GM12878 (cell line): ENCODE measurements around the gene USP9X. TPM values are rescaled to one million over a fixed set of nuclear protein-coding genes. Genes with fewer than 3 reads are reported as not detected.

Experiments used
- ATAC-seq: fragments of 200-7000 bp; cut with Tn5 transposase; 3 replicates; pipeline ENCODE4 v1.9.1; 2020; ENCODE audit warnings: mild to moderate bottlenecking, moderate library complexity
- BruUV-seq: library from RNA; stranded (reverse); fragments of 400-500 nt; replicated peaks from 2 replicates; lab custom pipeline; 2021; lab: Mats Ljungman, UMichigan
- CTCF ChIA-PET: fragments of 300-600 bp; sonication (Branson Sonifier 250); formaldehyde crosslinking; extraction: SDS; loops from one replicate; lab custom pipeline; 2021; ENCODE audit warnings: inconsistent platforms; lab: Yijun Ruan, JAX
- POLR2A ChIA-PET: fragments of 350-600 bp; formaldehyde crosslinking; extraction: SDS; loops from one replicate; lab custom pipeline; 2021; ENCODE audit warnings: inconsistent platforms; lab: Charles Lee
- RAD21 ChIA-PET: fragments of 300-600 bp; sonication (Branson Sonifier 250); formaldehyde crosslinking; loops from one replicate; lab custom pipeline; 2023; ENCODE audit warnings: antibody characterized with exemption; ENCODE audit not compliant: unreplicated experiment; lab: Charles Lee
- SMC1A ChIA-PET: fragments of 300-600 bp; sonication (Branson Sonifier 250); formaldehyde crosslinking; loops from one replicate; lab custom pipeline; 2023; ENCODE audit not compliant: unreplicated experiment, uncharacterized antibody; lab: Charles Lee
- DNase-seq: peaks from one replicate; pipeline ENCODE4 v3.0.0-alpha.2; 2011; ENCODE audit warnings: low read depth, low spot score
- FAIRE-seq: peaks from 3 replicates; lab custom pipeline; 2011; peaks lifted over from hg19 to GRCh38; lab: Jason Lieb, UNC
- H2AFZ ChIP-seq: 2 replicates; pipeline ENCODE4 v1.6.0; 2011; ENCODE audit warnings: low read depth, low read length, control low read depth; ENCODE audit not compliant: control insufficient read depth
- H3K27ac ChIP-seq: 2 replicates; pipeline ENCODE4 v1.5.1; 2011; ENCODE audit warnings: control low read depth; ENCODE audit not compliant: control insufficient read depth, insufficient read depth
- H3K27me3 ChIP-seq, 2 experiments: replicated peaks in 1 of 2; 2 replicates each; pipeline versions ENCODE4 v1.6.0 to v1.6.1; 2011; ENCODE audit warnings: low read length in 1 of 2; ENCODE audit not compliant: control insufficient read depth in 2 of 2, insufficient read depth in 2 of 2
- H3K36me3 ChIP-seq, 2 experiments: 2 replicates each; pipeline ENCODE4 v1.5.1; 2011; ENCODE audit warnings: low read length in 1 of 2; ENCODE audit not compliant: control insufficient read depth in 2 of 2, insufficient read depth in 2 of 2
- H3K4me1 ChIP-seq: 2 replicates; pipeline ENCODE4 v1.6.1; 2011; ENCODE audit warnings: mild to moderate bottlenecking, low read length, moderate library complexity, mixed read lengths; ENCODE audit not compliant: control insufficient read depth, insufficient read depth
- H3K4me2 ChIP-seq: 2 replicates; pipeline ENCODE4 v1.6.0; 2011; ENCODE audit warnings: control low read depth; ENCODE audit not compliant: control insufficient read depth, insufficient read depth
- H3K4me3 ChIP-seq: fragments of 200-600 bp; sonication (generic); 2 replicates; pipeline ENCODE4 v1.5.1; 2016
- H3K79me2 ChIP-seq: 2 replicates; pipeline ENCODE4 v1.6.0; 2011; ENCODE audit warnings: low read length; ENCODE audit not compliant: control insufficient read depth, insufficient read depth
- H3K9ac ChIP-seq: 2 replicates; pipeline ENCODE4 v1.8.0; 2011; ENCODE audit warnings: low read length, control low read depth, mixed read lengths; ENCODE audit not compliant: control insufficient read depth, insufficient read depth
- H3K9me3 ChIP-seq: replicated peaks from 3 replicates; pipeline ENCODE4 v1.5.1; 2011; ENCODE audit warnings: mild to moderate bottlenecking, low read length; ENCODE audit not compliant: control insufficient read depth, insufficient read depth
- H4K20me1 ChIP-seq: 2 replicates; pipeline ENCODE4 v1.6.0; 2011; ENCODE audit not compliant: control insufficient read depth, insufficient read depth
- CHD1 ChIP-seq: IDR thresholded peaks from 2 replicates; pipeline ENCODE4 v1.6.1; 2012; ENCODE audit warnings: low read depth, low read length, improper control_type of control experiment
- CHD4 ChIP-seq: fragments of 200-600 bp; sonication (generic); IDR thresholded peaks from 2 replicates; pipeline ENCODE4 v1.6.1; 2016; ENCODE audit warnings: mild to moderate bottlenecking
- HDGF ChIP-seq: fragments of 450-650 bp; IDR thresholded peaks from 2 replicates; pipeline ENCODE4 v1.6.1; 2016; ENCODE audit warnings: antibody characterized with exemption
- JUNB ChIP-seq: IDR thresholded peaks from 2 replicates; pipeline ENCODE4 v1.6.1; 2016; ENCODE audit warnings: antibody characterized with exemption, mild to moderate bottlenecking
- MEF2B ChIP-seq: fragments of 450-650 bp; IDR thresholded peaks from 2 replicates; pipeline ENCODE4 v1.6.1; 2018; ENCODE audit warnings: mild to moderate bottlenecking, moderate library complexity; ENCODE audit not compliant: partially characterized antibody, poor library complexity, severe bottlenecking
- NR2C2 ChIP-seq: IDR thresholded peaks from 2 replicates; pipeline ENCODE4 v1.6.1; 2011; ENCODE audit warnings: borderline replicate concordance, low read depth; ENCODE audit not compliant: control insufficient read depth, insufficient read length
- POLR2AphosphoS5 ChIP-seq: IDR thresholded peaks from 2 replicates; pipeline ENCODE4 v1.6.1; 2011; ENCODE audit warnings: mild to moderate bottlenecking, low read length, inconsistent platforms
- RELA ChIP-seq: fragments of 450-650 bp; IDR thresholded peaks from 2 replicates; pipeline ENCODE4 v1.8.0; 2014; ENCODE audit warnings: borderline replicate concordance; ENCODE audit not compliant: partially characterized antibody
- SP1 ChIP-seq: IDR thresholded peaks from one replicate; pipeline ENCODE4 v1.6.1; 2011; ENCODE audit warnings: low read depth, low read length
- STAT3 ChIP-seq: IDR thresholded peaks from 2 replicates; pipeline ENCODE4 v1.6.1; 2011; ENCODE audit warnings: low read depth, low read length, improper control_type of control experiment
- TBL1XR1 ChIP-seq: IDR thresholded peaks from 2 replicates; pipeline ENCODE4 v1.6.1; 2012; ENCODE audit warnings: low read depth, low read length, improper control_type of control experiment
- TCF3 ChIP-seq: IDR thresholded peaks from 2 replicates; pipeline ENCODE4 v1.6.1; 2012; ENCODE audit warnings: low read depth, mild to moderate bottlenecking, low read length, borderline replicate concordance; ENCODE audit not compliant: insufficient read depth
- TCF7 ChIP-seq: IDR thresholded peaks from 2 replicates; pipeline ENCODE4 v1.6.1; 2014; ENCODE audit warnings: antibody characterized with exemption, borderline replicate concordance
- USF1 ChIP-seq: IDR thresholded peaks from 2 replicates; pipeline ENCODE4 v1.6.1; 2011; ENCODE audit warnings: borderline replicate concordance, low read depth, mild to moderate bottlenecking, moderate library complexity, mixed read lengths, low read length; ENCODE audit not compliant: insufficient read depth; ENCODE audit errors: extremely low read length
- WGBS: methylation state at CpG from one replicate; pipeline ENCODE4 v1.1.6; 2016; ENCODE audit warnings: low lambda C conversion rate; ENCODE audit not compliant: insufficient replicate concordance, insufficient coverage; ENCODE audit errors: missing lambda C conversion rate; 5-methylcytosine and 5-hydroxymethylcytosine counted together
- in situ Hi-C: fragments of 300-500 bp; cut with MboI; formaldehyde crosslinking; loops from 9 replicates; pipeline ENCODE4 v1.14.3; 2018; ENCODE audit warnings: mixed read lengths
- intact Hi-C: fragments of 100-400 bp; cut with micrococcal nuclease; formaldehyde crosslinking; loops from one replicate; pipeline ENCODE4 v1.14.2; 2022; ENCODE audit not compliant: unreplicated experiment
- polyA plus RNA-seq, 11 experiments: library from polyadenylated mRNA; depleted of rRNA in 4 of 11; unstranded in 6 of 11; stranded (reverse) in 5 of 11; fragments of >200 nt; fragmentation: Nextera tagmentation in 4 of 11; fragmentation: Illumina TruSeq in 1 of 11; extraction: Ambion mirVana in 4 of 11; extraction: Trizol in 1 of 11; gene quantifications; 1 replicate in 1 of 11; 2 replicates in 10 of 11; pipeline versions ENCODE4 v1.2.1 to v1.2.3, GENCODE V29; 2011 to 2016; ENCODE audit warnings: inconsistent platforms in 2 of 11, missing spikeins in 2 of 11, low read depth in 1 of 11
- total RNA-seq, 4 experiments: library from RNA; depleted of rRNA in 3 of 4; stranded (reverse); fragments of >200 nt in 3 of 4; fragmentation: Illumina TruSeq in 1 of 4; extraction: Trizol in 1 of 4; gene quantifications; 2 replicates each; pipeline versions ENCODE4 v1.2.1 to v1.2.3, GENCODE V29; 2013 to 2021

The USP9X gene
- total and polyA plus RNA-seq, 10 of the 15 experiments (the other 5 are each of a cell fraction or from before 2014, with no cell fraction given), result 9.3 to 61.6 (median 31.7) TPM

DNA sequence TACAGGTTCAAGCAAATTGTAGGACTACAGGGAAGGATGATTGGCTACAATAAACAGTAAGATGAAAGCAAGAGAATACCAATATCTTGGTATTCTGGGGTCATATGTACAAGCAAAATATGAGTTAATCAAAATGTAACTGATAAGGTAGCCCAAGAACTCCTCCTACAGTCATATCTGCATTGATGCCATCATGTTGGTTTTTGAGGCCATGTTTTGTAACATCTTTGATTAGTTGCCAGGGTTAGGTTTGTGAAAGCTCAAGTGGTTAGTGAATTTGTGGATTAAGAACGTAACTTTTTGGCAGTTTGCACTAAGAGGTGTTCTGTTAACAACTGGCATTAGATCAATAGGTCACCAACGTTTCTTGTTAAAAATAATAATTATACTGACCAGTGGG lies 59.6 kb downstream of the USP9X start:
- RAD21 ChIA-PET, result no interaction called here
- Histone ChIP-seq H3K9me3 (no peaks in the 10 kb centered on the region), H3K4me2 (no peak overlapping the region), H3K9ac (no peak overlapping the region), H4K20me1 (no peaks in the 10 kb centered on the region), H3K36me3 (peaks cover 0 to 22% of the 10 kb centered on the region in 2 experiments; a peak in 2 of 4 replicates), H2AFZ (no peak overlapping the region), H3K27ac (no peak overlapping the region), H3K27me3 (no peaks in the 10 kb centered on the region), H3K4me3 (no peak overlapping the region)
- SMC1A ChIA-PET, result no interaction called here
- FAIRE-seq (no peak), DNase-seq (no peak), ATAC-seq (no peak)
- 72% methylated on average over 2 of the region's 2 CpGs for WGBS
- POLR2A ChIA-PET, result no interaction called here
- intact Hi-C loops, result no loop called here
- CTCF ChIA-PET, result no interaction called here
- in situ Hi-C loops, result no loop called here
- no peak for TF ChIP-seq TCF3
- no peak for TF ChIP-seq POLR2AphosphoS5
- TF ChIP-seq NR2C2, result no peak
- no peak for TF ChIP-seq CHD4
- no peak for TF ChIP-seq JUNB
- TF ChIP-seq RELA, result no peak
- TF ChIP-seq MEF2B, result no peak
- no peak for TF ChIP-seq TBL1XR1
- TF ChIP-seq, all 136 proteins: peak for 0
- no peaks in the 10 kb centered on the region for H3K4me1 ChIP-seq
- no TSS peak for BruUV-seq
- H3K79me2 ChIP-seq, result no peaks in the 10 kb centered on the region; the same call in 1 of the 2 replicates

DNA sequence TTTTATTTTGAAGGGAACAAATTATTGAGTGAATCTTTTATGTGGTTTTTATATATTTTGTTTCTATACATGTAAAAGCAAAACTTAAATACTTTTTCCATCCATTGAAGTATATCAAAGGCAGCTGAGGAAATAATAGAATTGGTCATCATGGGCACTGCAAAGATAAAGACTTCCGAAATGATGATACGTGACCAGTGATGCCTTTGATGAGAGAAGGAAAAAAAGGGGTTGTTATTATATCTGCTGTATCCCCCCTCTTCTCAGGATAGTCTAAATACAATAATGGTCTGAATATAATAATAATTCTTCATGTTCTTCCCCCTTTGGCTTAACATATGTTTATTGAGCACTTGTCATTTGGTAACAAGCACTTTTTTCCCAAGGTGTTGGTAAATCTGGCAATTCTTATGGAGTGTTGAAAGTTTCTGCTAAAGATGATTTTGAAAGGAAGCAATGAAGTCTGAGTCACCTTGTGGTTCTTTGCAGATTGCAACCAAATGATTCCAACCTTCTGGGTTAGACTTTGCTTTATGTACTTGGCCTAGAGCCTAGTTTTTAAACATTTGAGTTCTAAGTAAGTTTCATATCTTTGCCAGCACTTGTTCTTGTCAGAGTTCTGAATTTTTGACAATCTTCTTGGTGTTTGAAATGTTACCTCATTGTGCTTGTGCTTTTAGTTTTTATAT lies 60.8 kb downstream of the USP9X start:
- Histone ChIP-seq H3K27ac (no peak overlapping the region), H3K4me2 (no peak overlapping the region), H3K27me3 (no peaks in the 10 kb centered on the region), H2AFZ (no peak overlapping the region), H3K79me2 (no peaks in the 10 kb centered on the region; the same call in 1 of the 2 replicates), H3K4me3 (no peak overlapping the region), H4K20me1 (no peaks in the 10 kb centered on the region), H3K36me3 (peaks cover 0 to 22% of the 10 kb centered on the region in 2 experiments; a peak in 2 of 4 replicates), H3K9me3 (no peaks in the 10 kb centered on the region), H3K9ac (no peak overlapping the region), H3K4me1 (no peaks in the 10 kb centered on the region)
- intact Hi-C loops, result no loop called here
- 94% methylated on average over 2 of the region's 2 CpGs for WGBS
- ATAC-seq, result no peak
- CTCF ChIA-PET, result interaction anchor here (0.9 kb wide), 1 partner anchor 23 kb away, joined by 3 read pairs; no protein-coding TSS in a partner anchor
- BruUV-seq, result no TSS peak
- POLR2A ChIA-PET, result no interaction called here
- SMC1A ChIA-PET, result interaction anchor here (0.7 to 0.9 kb wide), 2 partner anchors 8 to 227 kb away, joined by 3 read pairs; no protein-coding TSS in a partner anchor
- DNase-seq, result no peak
- FAIRE-seq, result no peak
- RAD21 ChIA-PET, result no interaction called here
- in situ Hi-C loops, result no loop called here
- TF ChIP-seq SP1 (no peak), TCF7 (no peak), HDGF (no peak), STAT3 (no peak), CHD1 (no peak), USF1 (no peak)
